Fibroblast of pulmonary artery (primary cell): ENCODE results near the gene NTSR2.

Experiments
- DNase-seq: peaks from one replicate; pipeline ENCODE4 v3.0.0-alpha.2; 2010; ENCODE audit warnings: low read depth
- H3K4me3 ChIP-seq: replicated peaks from 2 replicates; pipeline ENCODE4 v1.5.1; 2011; ENCODE audit warnings: low read depth, mild to moderate bottlenecking, control low read depth, low read length, moderate library complexity
- TF ChIP-seq, protein P1 (sequence below): IDR thresholded peaks from 2 replicates; pipeline ENCODE4 v1.5.1; 2011; ENCODE audit warnings: mild to moderate bottlenecking, control low read depth, low read length, inconsistent platforms; ENCODE audit errors: missing control alignments

NTSR2 gene

DNA sequence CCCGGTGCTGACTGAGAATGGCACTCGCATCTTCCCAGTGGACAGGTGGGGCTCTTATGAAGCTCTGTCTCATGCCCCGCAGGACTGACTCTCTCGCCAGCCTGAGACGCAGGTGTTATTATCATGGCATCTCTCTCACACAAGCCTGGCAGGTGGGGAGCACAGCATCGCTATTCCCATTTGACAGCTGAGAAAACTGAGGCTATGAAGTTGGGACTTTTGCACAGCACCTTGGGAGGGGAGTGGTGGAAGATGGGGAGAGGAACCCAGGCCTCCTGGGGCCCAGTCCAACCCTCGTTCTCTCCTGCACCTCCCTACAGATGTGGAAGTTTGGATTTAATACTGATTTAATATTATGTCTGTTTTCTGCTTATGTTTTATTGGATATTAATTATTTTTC lies 9.0 kb upstream of the NTSR2 start:
- TF ChIP-seq, protein P1, sequence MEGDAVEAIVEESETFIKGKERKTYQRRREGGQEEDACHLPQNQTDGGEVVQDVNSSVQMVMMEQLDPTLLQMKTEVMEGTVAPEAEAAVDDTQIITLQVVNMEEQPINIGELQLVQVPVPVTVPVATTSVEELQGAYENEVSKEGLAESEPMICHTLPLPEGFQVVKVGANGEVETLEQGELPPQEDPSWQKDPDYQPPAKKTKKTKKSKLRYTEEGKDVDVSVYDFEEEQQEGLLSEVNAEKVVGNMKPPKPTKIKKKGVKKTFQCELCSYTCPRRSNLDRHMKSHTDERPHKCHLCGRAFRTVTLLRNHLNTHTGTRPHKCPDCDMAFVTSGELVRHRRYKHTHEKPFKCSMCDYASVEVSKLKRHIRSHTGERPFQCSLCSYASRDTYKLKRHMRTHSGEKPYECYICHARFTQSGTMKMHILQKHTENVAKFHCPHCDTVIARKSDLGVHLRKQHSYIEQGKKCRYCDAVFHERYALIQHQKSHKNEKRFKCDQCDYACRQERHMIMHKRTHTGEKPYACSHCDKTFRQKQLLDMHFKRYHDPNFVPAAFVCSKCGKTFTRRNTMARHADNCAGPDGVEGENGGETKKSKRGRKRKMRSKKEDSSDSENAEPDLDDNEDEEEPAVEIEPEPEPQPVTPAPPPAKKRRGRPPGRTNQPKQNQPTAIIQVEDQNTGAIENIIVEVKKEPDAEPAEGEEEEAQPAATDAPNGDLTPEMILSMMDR = no peak
- no peak for DNase-seq
- H3K4me3 ChIP-seq = no peak overlapping the region

DNA sequence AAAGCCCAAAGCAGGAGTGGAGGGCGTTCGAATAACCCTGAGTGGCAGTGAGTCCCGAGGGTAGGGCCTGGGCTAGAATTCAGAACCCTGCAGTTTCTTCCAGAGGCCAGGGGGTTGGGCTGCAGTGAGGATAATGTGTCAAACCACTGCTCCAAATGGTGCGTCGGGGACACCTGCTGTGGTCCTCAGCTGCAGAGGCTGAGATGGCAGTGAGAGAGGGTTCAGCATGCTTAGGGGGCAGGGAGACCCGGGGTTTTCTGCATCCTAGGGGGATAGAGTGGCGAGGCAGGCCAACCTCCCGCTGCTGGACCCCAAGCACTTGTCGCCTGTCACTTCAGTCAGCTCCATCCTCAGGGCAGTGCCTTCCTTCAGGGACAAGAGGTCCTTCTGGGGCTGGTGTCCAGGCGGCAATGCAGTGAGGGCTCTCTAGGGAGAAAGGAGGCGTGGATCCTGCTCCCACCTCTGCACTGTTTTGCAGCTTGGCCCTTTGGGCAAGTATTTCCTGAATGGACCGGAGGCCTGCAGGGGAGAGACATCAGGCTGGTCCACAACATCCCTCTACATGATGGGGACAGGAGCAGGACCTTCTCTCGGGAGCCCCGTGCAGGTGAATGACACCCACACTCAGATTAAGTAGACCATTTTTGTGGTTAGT lies 8.4 kb upstream of the NTSR2 start:
- H3K4me3 ChIP-seq = no peak overlapping the region
- DNase-seq = no peak
- TF ChIP-seq, protein P1 = no peak

DNA sequence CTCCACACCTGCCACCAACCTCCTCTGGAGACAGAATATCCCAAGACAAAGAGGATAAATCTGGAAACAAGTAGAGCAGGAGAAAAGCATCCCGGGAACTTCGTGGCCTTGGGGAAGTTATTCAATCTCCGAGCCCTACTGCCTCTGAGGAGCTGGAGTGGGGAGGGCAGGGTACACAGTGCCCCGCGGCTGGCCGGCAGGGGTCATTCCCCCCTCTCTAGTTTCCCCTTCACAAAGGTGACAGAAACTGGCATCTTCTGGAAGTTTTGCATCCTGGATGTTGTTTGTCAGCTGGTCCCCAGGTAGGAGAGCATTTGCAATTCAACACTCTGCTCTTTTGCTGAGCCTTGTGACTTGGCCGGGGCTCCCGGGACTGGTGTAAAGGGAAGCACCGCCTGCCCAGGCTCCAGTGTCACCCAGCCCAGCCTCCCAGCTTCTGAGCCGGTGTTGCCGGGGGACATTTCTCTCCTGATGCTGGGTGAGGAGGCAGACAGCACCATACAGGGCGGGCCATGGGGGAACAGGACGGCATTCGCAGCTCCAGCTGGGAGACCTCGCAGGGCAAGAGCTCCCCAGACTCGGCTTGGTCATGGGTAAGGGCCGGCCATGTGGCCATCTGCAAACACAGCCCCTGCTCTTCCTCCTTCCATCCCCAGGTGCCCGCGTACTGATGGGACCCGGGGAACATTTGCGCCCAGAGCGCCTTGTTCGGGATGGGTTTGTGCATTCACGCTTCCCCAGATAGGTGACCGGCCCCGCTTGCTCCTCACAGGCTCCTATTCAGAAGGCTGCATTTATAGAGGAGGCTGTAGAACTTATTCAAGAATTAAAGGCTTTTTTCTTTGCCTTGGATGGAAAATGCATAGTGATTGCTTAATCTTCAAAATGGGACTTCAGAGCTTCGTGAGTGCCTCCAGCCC lies 7.4 kb upstream of the NTSR2 start:
- DNase-seq = no peak

DNA sequence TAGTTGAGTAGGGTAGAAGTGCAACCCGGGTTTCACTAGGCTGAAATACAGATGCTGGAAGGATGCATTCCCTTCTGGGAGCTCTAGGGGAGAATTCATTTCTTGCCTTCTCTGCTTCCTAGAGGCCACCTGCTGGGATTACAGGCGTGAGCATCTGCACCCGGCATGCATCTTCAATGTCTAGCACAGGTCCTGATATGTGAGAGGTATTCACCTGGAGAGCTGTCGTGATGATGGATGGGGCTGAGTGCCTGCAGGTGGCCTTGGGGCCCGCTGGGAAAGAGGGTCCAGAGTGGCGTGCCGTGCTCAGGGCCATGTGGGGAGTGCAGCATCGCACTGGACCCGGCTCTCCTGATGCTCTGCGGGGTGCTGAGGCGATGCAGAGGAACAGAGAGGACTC lies 6.6 kb upstream of the NTSR2 start:
- no peak overlapping the region for H3K4me3 ChIP-seq
- TF ChIP-seq, protein P1 = no peak
- DNase-seq = no peak

More for the DNA sequence above, 7.4 kb upstream of the NTSR2 start:
- TF ChIP-seq, protein P1 = no peak
- H3K4me3 ChIP-seq = no peak overlapping the region

DNA sequence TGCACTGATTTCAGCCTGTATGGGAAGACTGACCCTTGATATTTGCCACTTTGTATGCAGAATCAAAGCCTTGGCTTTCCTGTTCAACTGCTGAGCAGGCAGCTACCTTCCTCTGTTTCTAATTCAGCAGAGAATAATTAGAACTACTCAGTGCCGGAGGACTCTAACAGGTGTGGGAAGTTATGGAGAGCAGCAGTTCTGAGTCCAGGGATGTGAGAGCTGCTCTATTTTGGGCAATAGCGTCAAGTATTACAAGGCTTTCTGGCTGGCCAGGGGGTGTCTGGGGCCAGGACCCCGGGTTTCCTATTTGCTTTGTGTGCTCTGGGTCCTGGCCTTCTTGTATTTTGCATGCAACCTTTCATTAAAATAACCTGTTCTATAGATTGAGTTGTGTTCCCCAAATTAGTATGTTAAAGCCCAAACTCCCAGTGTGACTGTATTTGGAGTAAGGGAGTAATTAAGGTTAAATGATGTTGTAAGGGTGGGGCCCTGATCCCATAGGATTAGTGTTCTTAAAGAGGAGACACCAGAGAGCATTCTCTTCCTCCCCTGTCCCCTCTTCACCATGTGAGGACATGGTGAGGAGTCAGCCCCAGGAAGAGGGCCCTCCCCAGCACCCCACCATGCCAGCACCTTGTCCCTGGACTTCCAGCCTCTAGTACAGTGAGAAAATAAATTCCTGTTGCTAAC lies 5.6 kb upstream of the NTSR2 start:
- no peak overlapping the region for H3K4me3 ChIP-seq
- TF ChIP-seq, protein P1 = no peak
- DNase-seq = no peak

DNA sequence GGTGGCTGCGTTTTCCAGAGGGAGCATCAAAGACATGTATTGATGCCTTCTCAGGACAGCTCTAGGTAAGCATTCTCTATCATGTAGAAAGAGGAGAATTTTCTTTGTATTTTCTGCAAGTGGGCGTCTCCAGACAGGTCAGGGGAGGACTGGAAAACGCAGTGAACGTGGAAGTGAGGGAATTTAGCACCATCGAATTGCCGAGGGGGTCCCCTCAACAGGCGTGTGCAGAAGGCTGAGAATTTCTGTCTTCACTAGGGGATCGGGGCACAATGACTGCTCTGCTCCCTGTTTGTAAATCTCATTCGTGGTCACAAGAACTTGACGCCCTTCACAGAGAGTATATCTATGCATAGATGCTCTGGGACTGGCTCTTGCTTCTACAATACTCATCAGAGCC lies 5.0 kb upstream of the NTSR2 start:
- DNase-seq = no peak
- TF ChIP-seq, protein P1 = no peak

More for the DNA sequence above, 5.0 kb upstream of the NTSR2 start:
- H3K4me3 ChIP-seq = no peak overlapping the region
